ENCODE results near the gene FARS2. TPM values are rescaled to one million over a fixed set of nuclear protein-coding genes. Genes with fewer than 3 reads are reported as not detected.

FARS2 gene
- total RNA-seq, 1 experiment from 2014 or later: 15.0 TPM

- CTCF ChIA-PET: no interaction called here
These were observed 154.9 kb downstream of the FARS2 start for GRCh38 chr6:5416250-5416649.

GRCh38 chr6:5422321-5422915 is 161.1 kb downstream of the FARS2 start:
- Mint-ChIP-seq H3K9me3 (peaks cover 11% of the 10 kb centered on the region), H3K36me3 (peaks cover 5% of the 10 kb centered on the region), H3K4me3 (no peak overlapping the region), H3K27me3 (ENCODE audit: low read depth) (no peaks in the 10 kb centered on the region), H3K4me1 (peaks cover 15% of the 10 kb centered on the region), H3K27ac (no peak overlapping the region; the same call in 1 of the 2 replicates)
- ChIA-PET POLR2A (interaction anchor here (0.5 to 0.6 kb wide), 2 partner anchors 469 to 474 kb away, joined by 3 to 6 read pairs; no protein-coding TSS in a partner anchor), CTCF (interaction anchor here (0.5 to 1.5 kb wide), 21 partner anchors 17 to 1595 kb away, joined by 3 to 15 read pairs (median 3); no protein-coding TSS in a partner anchor)
- peak; percentile 56 for DNase-seq (ENCODE audit: low spot score)
- peak; percentile 99 for ATAC-seq
- TF ChIP-seq E2F1 (CRISPR knock-in tag; IDR thresholded peaks at IDR 0.05) (no peak), PRDM15 (CRISPR knock-in tag; IDR thresholded peaks at IDR 0.05) (no peak), EMX1 (CRISPR knock-in tag; IDR thresholded peaks at IDR 0.05) (no peak), NFATC4 (CRISPR knock-in tag; IDR thresholded peaks at IDR 0.05) (no peak), CBFB (CRISPR knock-in tag; IDR thresholded peaks at IDR 0.05; ENCODE audit: low read depth) (no peak), NFE2L1 (CRISPR knock-in tag; IDR thresholded peaks at IDR 0.05) (no peak), ZNF423 (CRISPR knock-in tag; IDR thresholded peaks at IDR 0.05) (no peak), PREB (CRISPR knock-in tag; IDR thresholded peaks at IDR 0.05; ENCODE audit: borderline replicate concordance) (no peak), FOXJ3 (CRISPR knock-in tag; IDR thresholded peaks at IDR 0.05; ENCODE audit: borderline replicate concordance) (no peak), E2F4 (CRISPR knock-in tag; IDR thresholded peaks at IDR 0.05; ENCODE audit: borderline replicate concordance, low read depth) (no peak), ZSCAN18 (CRISPR knock-in tag; IDR thresholded peaks at IDR 0.05) (no peak)

More at GRCh38 chr6:5416250-5416649, 154.9 kb downstream of the FARS2 start:
- TF ChIP-seq EMX1 (CRISPR knock-in tag; IDR thresholded peaks at IDR 0.05) (no peak), ARID4B (CRISPR knock-in tag; IDR thresholded peaks at IDR 0.05; ENCODE audit: borderline replicate concordance) (no peak), JUN (CRISPR knock-in tag; IDR thresholded peaks at IDR 0.05) (no peak), ZBTB21 (CRISPR knock-in tag; IDR thresholded peaks at IDR 0.05; ENCODE audit: borderline replicate concordance) (no peak), CREM (CRISPR knock-in tag; IDR thresholded peaks at IDR 0.05) (no peak), USF1 (CRISPR knock-in tag; IDR thresholded peaks at IDR 0.05) (no peak), ESRRA (CRISPR knock-in tag; IDR thresholded peaks at IDR 0.05; ENCODE audit: borderline replicate concordance) (no peak)
- peaks cover 12% of the 10 kb centered on the region for H3K9me3 Mint-ChIP-seq
- POLR2A ChIA-PET: no interaction called here
- peaks cover 19% of the 10 kb centered on the region for H3K4me1 Mint-ChIP-seq
- no peaks in the 10 kb centered on the region for H3K27me3 Mint-ChIP-seq (ENCODE audit: low read depth)
- H3K4me3 Mint-ChIP-seq: no peak overlapping the region
- H3K27ac Mint-ChIP-seq: no peak overlapping the region
- ATAC-seq (no peak), DNase-seq (ENCODE audit: low spot score) (no peak)
- peaks cover 5% of the 10 kb centered on the region for H3K36me3 Mint-ChIP-seq

Data from WTC11 (cell line).